Measurements from ENCODE around the gene SPATA46.

GRCh38 chr1:162386292-162387225 is 9.9 kb upstream of the SPATA46 start:
- TF ChIP-seq POLR2A (IDR thresholded peaks at IDR 0.05) (no peak), CTCF (IDR thresholded peaks at IDR 0.05) (no peak), EP300 (IDR thresholded peaks at IDR 0.05) (no peak)
